ENCODE data around the gene SLC22A1. TPM values are rescaled to one million over a fixed set of nuclear protein-coding genes. Genes with fewer than 3 reads are reported as not detected.

Gene SLC22A1
- polyA plus RNA-seq, 1 donor from 2014 or later: 0.71 TPM

- H3F3A ChIP-seq (ENCODE audit: insufficient read depth, low read length, poor library complexity, severe bottlenecking): no peaks in the 10 kb centered on the region
- no peaks in the 10 kb centered on the region for H3K9me3 ChIP-seq (ENCODE audit: low read length)
- TF ChIP-seq MXI1 (conservative IDR thresholded peaks at IDR 0.05; ENCODE audit: poor library complexity, severe bottlenecking) (no peak), POLR2AphosphoS5 (IDR thresholded peaks at IDR 0.05) (no peak), TAF1 (IDR thresholded peaks at IDR 0.05; ENCODE audit: low read depth) (no peak), REST (IDR thresholded peaks at IDR 0.05; ENCODE audit: borderline replicate concordance) (no peak), CTCF (IDR thresholded peaks at IDR 0.05; ENCODE audit: poor library complexity, severe bottlenecking) (no peak), EZH2 (IDR thresholded peaks at IDR 0.05; ENCODE audit: borderline replicate concordance, insufficient read depth, low read length, poor library complexity, severe bottlenecking) (no peak), EP300 (conservative IDR thresholded peaks at IDR 0.05; ENCODE audit: poor library complexity, severe bottlenecking) (no peak)
- no peaks in the 10 kb centered on the region for H3K79me2 ChIP-seq (replicated peaks; ENCODE audit: insufficient read depth, low read length)
- no peaks in the 10 kb centered on the region for H3K9me2 ChIP-seq (ENCODE audit: insufficient read depth, low read length)
- H3K27ac ChIP-seq (ENCODE audit: low read length): no peak overlapping the region
- H3K4me3 ChIP-seq (ENCODE audit: low read length): no peak overlapping the region
- H3K9ac ChIP-seq (ENCODE audit: low read length): no peak overlapping the region
- H3K4me2 ChIP-seq (ENCODE audit: low read length): no peak overlapping the region
- no peaks in the 10 kb centered on the region for H3K36me3 ChIP-seq (ENCODE audit: insufficient read depth, low read length)
- no peak overlapping the region for H2AFZ ChIP-seq (ENCODE audit: low read depth, low read length)
- no peaks in the 10 kb centered on the region for H4K20me1 ChIP-seq (ENCODE audit: insufficient read depth)
- no peaks in the 10 kb centered on the region for H3K27me3 ChIP-seq (ENCODE audit: insufficient read depth, low read depth, low read length)
Observed at GRCh38 chr6:160160450-160160849, 38.8 kb downstream of the SLC22A1 start.

GRCh38 chr6:160160929-160161646 is 39.5 kb downstream of the SLC22A1 start:
- H3K4me2 ChIP-seq (ENCODE audit: low read length): no peak overlapping the region
- H2AFZ ChIP-seq (ENCODE audit: low read depth, low read length): no peak overlapping the region
- H3F3A ChIP-seq (ENCODE audit: insufficient read depth, low read length, poor library complexity, severe bottlenecking): no peaks in the 10 kb centered on the region

More at GRCh38 chr6:160160929-160161646, 39.5 kb downstream of the SLC22A1 start:
- H3K9me2 ChIP-seq (ENCODE audit: insufficient read depth, low read length): no peaks in the 10 kb centered on the region
- no peaks in the 10 kb centered on the region for H4K20me1 ChIP-seq (ENCODE audit: insufficient read depth)
- H3K79me2 ChIP-seq (replicated peaks; ENCODE audit: insufficient read depth, low read length): no peaks in the 10 kb centered on the region
- no peaks in the 10 kb centered on the region for H3K36me3 ChIP-seq (ENCODE audit: insufficient read depth, low read length)
- no peak overlapping the region for H3K4me3 ChIP-seq (ENCODE audit: low read length)
- TF ChIP-seq SMC3 (conservative IDR thresholded peaks at IDR 0.05; ENCODE audit: poor library complexity): no peak
- no peak for TF ChIP-seq CTCF (IDR thresholded peaks at IDR 0.05; ENCODE audit: poor library complexity, severe bottlenecking)
- TF ChIP-seq EZH2 (IDR thresholded peaks at IDR 0.05; ENCODE audit: borderline replicate concordance, insufficient read depth, low read length, poor library complexity, severe bottlenecking): no peak
- TF ChIP-seq MXI1 (conservative IDR thresholded peaks at IDR 0.05; ENCODE audit: poor library complexity, severe bottlenecking): no peak
- TF ChIP-seq POLR2AphosphoS5 (IDR thresholded peaks at IDR 0.05): no peak
- TF ChIP-seq EP300 (conservative IDR thresholded peaks at IDR 0.05; ENCODE audit: poor library complexity, severe bottlenecking): no peak
- no peak for TF ChIP-seq REST (IDR thresholded peaks at IDR 0.05; ENCODE audit: borderline replicate concordance)
- no peak for TF ChIP-seq TAF1 (IDR thresholded peaks at IDR 0.05; ENCODE audit: low read depth)
- no peak for TF ChIP-seq RAD21 (conservative IDR thresholded peaks at IDR 0.05)
- H3K27ac ChIP-seq (ENCODE audit: low read length): no peak overlapping the region
- H3K9ac ChIP-seq (ENCODE audit: low read length): no peak overlapping the region
- H3K27me3 ChIP-seq (ENCODE audit: insufficient read depth, low read depth, low read length): no peaks in the 10 kb centered on the region
- H3K9me3 ChIP-seq (ENCODE audit: low read length): no peaks in the 10 kb centered on the region
